Retinal pigment epithelial cell (primary cell): Measurements from ENCODE around the gene SAMD13.

Experiments used
- DNase-seq: peaks from one replicate; pipeline ENCODE4 v3.0.0-alpha.2; 2010; ENCODE audit warnings: low read depth
- H3K4me3 ChIP-seq: 2 replicates; pipeline ENCODE4 v1.5.1; 2011; ENCODE audit warnings: mild to moderate bottlenecking, low read length, control low read depth, moderate library complexity
- CTCF ChIP-seq: conservative IDR thresholded peaks from 2 replicates; pipeline ENCODE4 v1.5.1; 2011; ENCODE audit warnings: low read depth, low read length, control low read depth, inconsistent platforms

Gene SAMD13

GRCh38 chr1:84386716-84387479 is 85.4 kb downstream of the SAMD13 start:
- H3K4me3 ChIP-seq: no peak overlapping the region
- no peak for DNase-seq
- no peak for TF ChIP-seq CTCF

- H3K4me3 ChIP-seq: no peak overlapping the region
- DNase-seq: no peak
- TF ChIP-seq CTCF: no peak
Observed at GRCh38 chr1:84387480-84388163, 86.1 kb downstream of the SAMD13 start.

GRCh38 chr1:84390226-84390625 is 88.7 kb downstream of the SAMD13 start:
- TF ChIP-seq CTCF: no peak
- DNase-seq: no peak
- H3K4me3 ChIP-seq: no peak overlapping the region

DNA sequence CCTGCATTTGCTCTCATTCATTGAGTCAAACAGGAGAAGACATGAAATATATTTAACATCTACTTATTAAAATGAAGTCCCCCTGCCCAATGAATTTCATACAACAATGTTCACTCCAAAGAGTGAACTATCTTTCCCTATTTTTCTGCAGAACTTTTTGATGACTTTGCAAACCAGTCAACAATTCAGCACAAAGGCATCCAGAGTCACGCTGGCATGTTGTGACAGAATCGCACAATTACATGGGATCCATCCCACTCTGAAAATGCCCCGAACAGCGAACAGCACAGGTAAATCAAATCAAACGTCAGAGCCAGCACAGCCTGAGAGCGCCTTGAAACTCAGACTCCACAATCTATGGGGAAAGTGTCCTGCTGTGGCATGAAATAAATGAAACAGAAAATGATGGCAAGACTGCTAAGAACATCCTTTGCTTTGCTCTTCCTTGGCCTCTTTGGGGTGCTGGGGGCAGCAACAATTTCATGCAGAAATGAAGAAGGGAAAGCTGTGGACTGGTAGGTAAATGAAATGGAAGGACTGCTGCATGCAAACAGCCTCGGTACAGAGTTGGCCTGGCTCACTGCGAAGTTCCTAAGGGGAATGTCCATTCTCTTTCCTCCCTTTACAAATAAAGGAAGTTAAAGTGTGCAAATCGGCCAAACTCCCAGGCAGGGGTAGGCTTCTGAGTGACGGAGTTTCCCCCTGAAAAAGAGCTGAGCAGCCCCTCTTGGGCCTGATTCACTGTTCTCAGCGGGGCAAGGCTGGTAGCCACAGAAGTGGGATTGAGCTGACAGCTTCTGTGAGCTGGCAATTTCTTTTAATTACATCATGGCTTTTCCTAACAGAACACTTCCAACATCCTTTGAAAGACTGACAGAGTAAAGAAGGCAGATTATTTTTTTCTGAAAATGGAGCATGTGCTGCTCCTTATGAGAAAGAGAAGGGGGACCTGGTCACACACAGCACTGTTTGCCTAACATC is 97.0 kb downstream of the SAMD13 start, which contains the start of gene DNASE2B:
TSS of gene DNASE2B (plus strand) at position 310 of the 981 bp plus-strand sequence. CDS start at position 391, 81 bp downstream.
- no peak within 1 kb of the TSS for H3K4me3 ChIP-seq
- TF ChIP-seq CTCF: no peak
- DNase-seq: no peak
